Right lung (tissue), 5 donors: ENCODE measurements around the gene LYPLA2. TPM values are rescaled to one million over a fixed set of nuclear protein-coding genes. Genes with fewer than 3 reads are reported as not detected.
"Not testable (repeated sequence)": the region's sequence is repeated elsewhere in the genome, so short reads cannot be mapped to it uniquely, and the experiment has no call there.

ENCODE experiments used
- DNase-seq, 2 donors: peaks; one replicate each; pipeline ENCODE4 v3.0.0-alpha.2; 2013
- polyA plus RNA-seq, 5 donors: library from polyadenylated mRNA; unstranded; fragments of 120-200 nt; gene quantifications; one replicate each; pipeline versions ENCODE4 v1.2.1 to v1.2.3, GENCODE V29; 2013; ENCODE audit warnings: inconsistent platforms in 1 of 5, low replicate concordance in 1 of 5; ENCODE audit not compliant: insufficient read length in 5 of 5, insufficient read depth in 1 of 5

The LYPLA2 gene
- polyA plus RNA-seq, 5 donors = 37.0 to 63.6 (median 48.0) TPM

GRCh38 chr1:23799570-23800399 lies 8.8 kb downstream of the LYPLA2 start:
- no peak for DNase-seq

DNA sequence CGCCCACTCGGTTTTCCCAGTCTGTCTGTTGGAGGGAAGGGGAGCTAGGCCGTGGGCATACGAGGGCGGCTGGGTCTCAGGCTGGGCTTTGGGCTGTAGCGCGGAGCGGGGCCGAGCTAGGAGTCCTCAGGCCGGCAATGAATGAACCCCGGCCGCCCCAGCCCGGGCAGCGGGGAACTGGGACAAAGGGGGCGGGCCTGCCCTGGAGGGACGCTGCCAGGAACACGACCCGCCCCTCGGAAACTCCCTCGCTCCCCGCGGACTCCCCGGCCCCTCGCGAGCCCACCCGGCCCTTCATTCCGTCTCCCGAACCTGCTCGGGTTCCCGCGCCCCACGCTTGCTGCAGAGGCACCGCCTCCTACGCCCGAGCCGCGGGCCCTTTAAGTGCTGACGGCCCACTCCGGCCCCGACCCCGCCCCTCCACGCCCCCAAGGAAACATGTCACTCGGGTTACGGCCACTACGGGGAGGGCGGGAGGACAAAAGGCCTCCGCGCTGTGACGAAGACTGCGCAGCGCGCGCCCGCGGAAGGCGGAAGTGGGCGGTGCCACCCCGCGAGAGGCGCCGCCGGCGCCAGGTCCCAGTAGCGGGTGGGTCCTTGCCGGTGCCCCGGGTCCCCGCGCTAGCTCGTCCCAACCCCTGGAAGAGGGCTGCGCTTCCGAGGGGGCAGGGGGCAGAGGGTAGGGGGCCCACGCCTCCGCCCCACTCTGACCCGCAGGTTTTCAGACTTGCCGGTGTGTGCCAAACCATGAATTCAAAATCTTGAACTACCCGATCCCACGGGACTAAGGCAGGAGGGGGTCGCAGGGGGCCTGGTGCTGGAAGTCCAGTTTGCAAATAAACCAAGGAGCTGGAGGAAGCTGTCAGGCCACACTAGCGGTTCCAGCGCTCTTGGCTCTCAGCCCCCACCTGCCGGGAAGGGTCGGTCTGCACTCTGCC lies 9.7 kb downstream of the LYPLA2 start, which contains the start of gene GALE:
TSS of gene GALE (minus strand) at position 355 of the 938 bp plus-strand sequence. CDS start 1,747 bp downstream, outside the sequence.
- peak; percentile 97 to 98 for DNase-seq

DNA sequence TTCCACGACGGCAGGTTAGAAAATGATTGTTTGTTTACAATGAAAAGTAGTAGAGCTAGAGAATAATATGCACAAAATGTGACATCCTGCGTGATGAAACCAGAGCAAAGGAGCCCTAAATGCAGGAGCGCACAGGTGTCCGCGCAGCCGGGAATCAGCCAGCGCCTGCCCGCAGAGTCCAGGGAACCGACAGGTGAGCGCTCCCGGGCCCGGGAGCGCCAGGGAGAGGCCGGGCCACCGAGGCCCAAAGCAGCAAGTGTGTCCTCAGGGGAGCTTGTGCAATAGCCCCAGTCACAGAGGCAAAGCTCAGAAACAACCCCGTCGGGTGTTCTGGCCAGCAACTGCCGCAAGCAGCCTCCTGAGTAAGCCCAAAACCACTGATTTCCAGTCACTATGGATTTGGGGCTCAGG lies 10.4 kb downstream of the LYPLA2 start:
- DNase-seq = no peak

GRCh38 chr1:23801876-23802275 lies 10.9 kb downstream of the LYPLA2 start:
- no peak for DNase-seq

DNA sequence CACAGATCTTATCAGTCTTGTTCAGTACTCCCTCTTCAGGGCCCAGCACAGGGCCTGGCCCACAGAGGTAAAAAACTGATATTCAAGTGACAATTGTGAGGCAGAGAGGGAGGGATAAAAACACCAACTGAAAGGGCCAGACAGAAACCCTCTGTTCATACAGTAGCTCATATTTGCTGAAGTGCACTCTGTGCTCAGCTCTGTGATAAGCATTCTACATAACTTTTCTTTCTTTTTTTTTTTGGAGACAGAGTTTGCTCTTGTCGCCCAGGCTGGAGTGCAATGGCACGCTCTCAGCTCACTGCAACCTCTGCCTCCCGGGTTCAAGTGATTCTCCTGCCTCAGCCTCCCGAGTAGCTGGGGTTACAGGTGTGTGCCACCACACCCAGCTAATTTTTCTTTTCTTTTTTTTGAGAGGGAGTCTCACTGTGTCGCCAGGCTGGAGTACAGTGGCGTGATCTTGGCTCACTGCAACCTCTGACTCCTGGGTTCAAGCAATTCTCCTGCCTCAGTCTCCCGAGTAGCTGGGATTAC lies 11.9 kb downstream of the LYPLA2 start:
- DNase-seq = not testable (repeated sequence)

GRCh38 chr1:23803674-23804073 lies 12.7 kb downstream of the LYPLA2 start:
- DNase-seq = no peak

- no peak for DNase-seq
These were observed 13.4 kb downstream of the LYPLA2 start for GRCh38 chr1:23804183-23804835.

DNA sequence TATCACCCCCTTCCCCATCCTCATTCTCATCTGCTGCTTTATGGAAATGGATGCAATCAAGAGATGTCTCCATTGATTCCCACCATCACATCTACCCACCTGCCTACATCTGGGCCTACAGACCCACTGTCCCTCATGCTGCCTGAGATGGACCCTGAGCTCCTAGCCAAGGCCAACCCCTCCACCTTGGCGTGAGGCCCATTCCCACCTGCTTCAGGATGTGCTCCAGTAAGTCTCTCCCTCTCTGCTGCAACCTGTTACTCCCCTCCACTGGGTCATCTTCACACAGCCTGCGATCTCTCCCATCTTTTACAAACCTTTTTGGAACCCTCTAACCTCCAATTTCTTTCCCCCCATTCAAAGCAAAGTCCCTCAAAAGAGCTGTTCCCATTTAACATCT lies 14.1 kb downstream of the LYPLA2 start:
- no peak for DNase-seq

GRCh38 chr1:23806280-23806679 lies 15.3 kb downstream of the LYPLA2 start:
- no peak for DNase-seq

DNA sequence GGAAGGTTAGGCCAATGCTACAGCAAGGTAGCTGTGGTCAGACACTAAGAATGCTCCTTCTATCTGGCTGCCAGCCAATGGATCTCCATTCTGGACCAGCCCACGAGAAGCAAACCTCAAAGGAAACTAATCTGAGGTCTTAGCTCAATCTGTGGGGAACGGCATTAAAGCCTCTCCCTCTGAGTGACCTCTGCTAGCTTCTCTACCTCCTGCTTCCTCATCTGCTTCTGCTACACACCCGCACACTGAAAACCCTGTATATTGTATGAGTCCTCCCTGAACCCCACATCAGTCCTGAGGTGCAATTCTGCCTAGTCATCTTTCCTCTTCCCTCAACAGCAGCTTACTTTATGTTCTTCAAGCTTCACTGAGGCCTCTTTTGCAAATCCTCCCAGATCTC lies 16.5 kb downstream of the LYPLA2 start:
- DNase-seq = no peak

DNA sequence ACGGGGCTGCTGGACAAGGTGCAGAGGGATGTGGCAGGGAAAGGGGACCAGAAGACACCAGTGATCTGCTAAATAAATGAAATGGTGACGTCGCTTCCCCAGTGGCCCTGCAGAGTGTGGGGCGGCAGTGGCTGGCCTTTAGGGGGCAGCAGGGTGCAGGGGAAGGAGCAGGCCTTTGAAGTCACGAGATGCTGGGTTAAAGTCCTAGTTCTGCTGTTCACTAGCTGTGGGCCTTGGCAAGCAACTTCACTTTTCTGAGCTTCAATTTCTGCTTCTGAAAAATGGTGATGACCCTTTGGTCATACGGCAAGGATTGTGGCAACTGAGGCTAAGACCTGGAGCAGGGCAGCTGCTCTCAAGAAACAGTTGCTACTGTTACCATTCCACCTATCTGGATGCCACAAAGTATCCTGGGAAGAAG lies 18.8 kb downstream of the LYPLA2 start:
- DNase-seq = no peak

DNA sequence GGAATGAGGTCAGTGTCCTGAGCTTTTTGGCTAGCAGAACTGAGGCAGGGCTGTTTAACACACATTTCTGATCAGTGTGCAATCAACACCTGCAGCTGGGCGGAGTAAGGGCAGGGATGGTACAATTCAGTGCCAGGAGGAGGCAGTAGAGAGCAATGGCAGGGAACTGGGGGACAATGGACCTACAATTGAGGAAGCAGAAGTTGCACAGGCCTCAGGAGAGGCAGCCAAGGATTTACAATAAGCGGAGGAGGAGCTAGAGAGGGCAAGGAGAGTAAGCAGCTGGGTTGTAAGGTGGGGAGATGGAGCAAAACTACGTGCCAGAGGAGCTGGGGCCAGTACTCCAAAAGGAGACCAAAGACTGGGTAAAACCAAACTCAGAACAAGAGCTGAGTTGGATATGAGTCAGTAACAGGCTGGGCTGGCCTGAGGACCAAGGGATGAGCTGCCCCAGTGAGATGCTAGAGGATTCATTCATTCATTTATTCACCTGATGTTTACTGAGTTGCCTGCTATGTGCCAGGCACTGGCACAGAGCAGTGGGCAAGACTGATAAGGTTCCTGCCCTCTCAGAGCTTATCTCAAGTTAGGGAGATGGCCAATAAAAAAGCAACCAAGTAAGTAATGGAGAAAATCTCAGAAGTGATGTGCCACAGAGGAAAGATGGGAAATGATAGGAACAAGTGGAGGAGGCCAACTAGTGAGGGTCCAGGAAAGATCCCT lies 20.0 kb downstream of the LYPLA2 start:
- DNase-seq = no peak

- DNase-seq = no peak
These were observed 23.1 kb downstream of the LYPLA2 start for GRCh38 chr1:23814016-23814415.

- no peak for DNase-seq
These were observed 25.4 kb downstream of the LYPLA2 start for GRCh38 chr1:23816361-23816760.

DNA sequence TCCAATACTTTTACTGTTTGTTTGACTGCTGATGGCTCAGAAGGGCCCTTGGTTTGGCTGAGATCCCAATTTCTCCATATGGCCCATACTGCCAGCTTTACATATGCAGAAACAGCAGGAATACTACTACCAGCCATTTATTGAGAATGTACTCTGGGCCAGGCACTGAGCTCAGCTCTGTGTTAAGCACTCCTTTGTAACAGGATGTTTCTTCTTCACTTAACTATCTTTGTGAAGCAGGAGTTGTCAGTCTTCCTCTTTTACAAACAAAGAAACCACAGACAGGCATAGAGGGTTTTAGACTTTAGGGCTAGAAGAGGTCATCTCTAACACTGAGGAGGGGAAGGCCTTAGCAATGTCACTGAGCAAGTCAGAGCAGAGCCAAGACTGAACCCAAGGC lies 26.0 kb downstream of the LYPLA2 start:
- no peak for DNase-seq

DNA sequence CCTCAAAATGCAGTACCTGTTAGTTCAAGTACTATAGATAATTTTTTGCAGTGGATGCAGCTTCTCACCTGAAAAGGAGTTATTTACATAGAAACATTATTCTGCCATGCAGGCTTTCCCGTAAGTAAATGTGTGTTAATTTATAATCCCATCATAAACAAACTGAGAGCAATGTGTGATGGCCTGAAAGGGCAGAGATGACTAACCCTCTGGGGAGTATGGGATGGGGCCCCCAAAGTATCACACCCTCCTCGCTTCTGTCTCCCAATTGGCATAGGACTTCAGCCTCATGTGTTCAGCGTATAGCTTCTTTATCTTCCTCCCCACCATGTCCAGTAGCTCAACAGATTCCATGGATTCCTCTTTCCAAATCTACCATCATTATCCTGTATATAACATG lies 26.7 kb downstream of the LYPLA2 start:
- DNase-seq = no peak

DNA sequence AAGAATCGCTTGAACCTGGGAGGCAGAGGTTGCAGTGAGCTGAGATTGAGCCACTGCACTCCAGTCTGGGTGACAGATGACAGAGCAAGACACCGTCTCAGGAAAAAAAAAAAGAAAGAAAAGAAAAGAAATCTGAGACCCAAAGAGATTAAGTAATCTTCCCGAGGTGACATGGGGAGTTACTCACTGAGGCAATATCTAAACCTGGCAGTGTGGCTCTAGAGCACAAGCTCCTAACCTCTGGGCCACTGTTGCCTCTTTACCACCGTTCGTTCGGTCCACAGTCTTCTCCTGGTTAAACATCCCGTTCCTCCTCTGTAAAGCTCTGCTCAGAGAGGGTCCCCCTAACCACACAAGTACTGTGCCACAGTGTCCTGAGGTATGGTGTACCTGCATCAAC lies 32.8 kb downstream of the LYPLA2 start:
- DNase-seq = no peak

- DNase-seq = no peak
These were observed 33.7 kb downstream of the LYPLA2 start for GRCh38 chr1:23824711-23825075.

DNA sequence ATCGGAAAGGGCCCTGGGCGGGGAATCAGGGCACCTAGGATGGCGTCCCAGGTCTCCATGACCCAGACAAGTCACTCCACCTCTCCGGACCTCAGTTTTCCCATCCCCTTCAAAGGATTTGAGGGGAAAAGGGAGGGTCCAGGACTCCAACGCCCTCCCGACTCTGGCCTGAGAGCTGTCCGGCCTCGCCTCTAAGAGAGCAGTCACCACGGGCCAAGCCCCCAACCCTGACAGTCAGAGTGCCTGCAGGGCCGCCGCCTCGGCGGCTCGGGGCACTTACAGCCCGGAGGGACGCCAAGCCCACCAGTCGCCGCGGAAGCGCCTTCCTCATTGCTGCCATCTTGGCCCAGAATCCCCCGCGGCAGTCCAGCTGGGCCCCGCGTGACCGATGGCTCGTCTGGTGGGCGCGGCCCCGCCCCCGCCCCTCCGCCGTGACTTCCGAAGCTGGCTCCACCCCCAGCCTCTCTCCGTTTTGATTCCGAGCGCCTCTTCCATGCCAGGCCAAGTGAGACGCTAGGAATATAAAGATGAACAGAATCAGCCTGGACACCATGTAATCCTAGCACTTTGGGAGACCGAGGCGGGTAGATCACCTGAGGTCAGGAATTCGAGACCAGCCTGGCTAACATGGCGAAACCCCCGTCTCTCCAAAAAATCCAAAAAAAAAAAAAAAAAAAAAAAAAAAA lies 34.3 kb downstream of the LYPLA2 start, which contains the start of gene HMGCL:
TSS of gene HMGCL (minus strand) at position 354 of the 686 bp plus-strand sequence. CDS start at position 340, 14 bp downstream.
- peak; percentile 90 for DNase-seq

- no peak for DNase-seq
These were observed 35.0 kb downstream of the LYPLA2 start for GRCh38 chr1:23825762-23826522.
